ENCODE results near the gene VPS16. TPM values are rescaled to one million over a fixed set of nuclear protein-coding genes. Genes with fewer than 3 reads are reported as not detected.

Gene VPS16
- total RNA-seq, 1 donor from 2014 or later: 49.9 TPM

GRCh38 chr20:2799688-2800520 is 40.6 kb upstream of the VPS16 start:
- H3K36me3 Mint-ChIP-seq: peaks cover 5% of the 10 kb centered on the region
- peak; percentile 70 for DNase-seq (ENCODE audit: extremely low spot score, unreplicated experiment)
- H3K9me3 Mint-ChIP-seq: peaks cover 4% of the 10 kb centered on the region
- TF ChIP-seq CTCF (conservative IDR thresholded peaks at IDR 0.05): no peak
- H3K4me3 Mint-ChIP-seq: peak overlapping the region; percentile 99
- H3K27me3 Mint-ChIP-seq: peaks cover 52% of the 10 kb centered on the region
- H3K4me1 Mint-ChIP-seq (ENCODE audit: unreplicated experiment): peaks cover 26% of the 10 kb centered on the region
- H3K27ac Mint-ChIP-seq: peak overlapping the region; percentile 87

GRCh38 chr20:2800521-2801285 is 39.8 kb upstream of the VPS16 start, which contains the start of gene CPXM1:
Gene CPXM1 (minus strand): TSS chr20:2800627. CDS start chr20:2800572, 55 bp downstream.
- peak; percentile 62 for TF ChIP-seq CTCF (conservative IDR thresholded peaks at IDR 0.05)
- peak; percentile 83 for DNase-seq (ENCODE audit: extremely low spot score, unreplicated experiment)
- Mint-ChIP-seq H3K27ac (peak within 1 kb of the TSS; percentile 87), H3K36me3 (peaks cover 5% of the 10 kb centered on the region), H3K9me3 (peaks cover 4% of the 10 kb centered on the region), H3K4me3 (peak within 1 kb of the TSS; percentile 99), H3K4me1 (ENCODE audit: unreplicated experiment) (peaks cover 26% of the 10 kb centered on the region), H3K27me3 (peaks cover 57% of the 10 kb centered on the region)

GRCh38 chr20:2801286-2801728 is 39.2 kb upstream of the VPS16 start:
- no peak for TF ChIP-seq CTCF (conservative IDR thresholded peaks at IDR 0.05)
- Mint-ChIP-seq H3K36me3 (peaks cover 5% of the 10 kb centered on the region), H3K4me3 (peak overlapping the region; percentile 94), H3K4me1 (ENCODE audit: unreplicated experiment) (peaks cover 26% of the 10 kb centered on the region), H3K9me3 (peaks cover 4% of the 10 kb centered on the region), H3K27ac (peak overlapping the region; percentile 65), H3K27me3 (peaks cover 62% of the 10 kb centered on the region)
- peak; percentile 37 for DNase-seq (ENCODE audit: extremely low spot score, unreplicated experiment)

GRCh38 chr20:2804041-2804828 is 36.3 kb upstream of the VPS16 start:
- Mint-ChIP-seq H3K27ac (no peak overlapping the region), H3K36me3 (no peaks in the 10 kb centered on the region), H3K4me3 (no peak overlapping the region), H3K27me3 (peaks cover 73% of the 10 kb centered on the region), H3K4me1 (ENCODE audit: unreplicated experiment) (peaks cover 20% of the 10 kb centered on the region), H3K9me3 (peaks cover 10% of the 10 kb centered on the region)
- TF ChIP-seq CTCF (conservative IDR thresholded peaks at IDR 0.05): no peak
- no peak for DNase-seq (ENCODE audit: extremely low spot score, unreplicated experiment)
